ENCODE results near the gene UBALD1. TPM values are rescaled to one million over a fixed set of nuclear protein-coding genes. Genes with fewer than 3 reads are reported as not detected.

Gene UBALD1
- total and polyA plus RNA-seq, 9 of the 15 experiments (the other 6 are each of a cell fraction or from before 2014, with no cell fraction given), result 1.3 to 38.0 (median 6.2) TPM; not detected in 2

DNA sequence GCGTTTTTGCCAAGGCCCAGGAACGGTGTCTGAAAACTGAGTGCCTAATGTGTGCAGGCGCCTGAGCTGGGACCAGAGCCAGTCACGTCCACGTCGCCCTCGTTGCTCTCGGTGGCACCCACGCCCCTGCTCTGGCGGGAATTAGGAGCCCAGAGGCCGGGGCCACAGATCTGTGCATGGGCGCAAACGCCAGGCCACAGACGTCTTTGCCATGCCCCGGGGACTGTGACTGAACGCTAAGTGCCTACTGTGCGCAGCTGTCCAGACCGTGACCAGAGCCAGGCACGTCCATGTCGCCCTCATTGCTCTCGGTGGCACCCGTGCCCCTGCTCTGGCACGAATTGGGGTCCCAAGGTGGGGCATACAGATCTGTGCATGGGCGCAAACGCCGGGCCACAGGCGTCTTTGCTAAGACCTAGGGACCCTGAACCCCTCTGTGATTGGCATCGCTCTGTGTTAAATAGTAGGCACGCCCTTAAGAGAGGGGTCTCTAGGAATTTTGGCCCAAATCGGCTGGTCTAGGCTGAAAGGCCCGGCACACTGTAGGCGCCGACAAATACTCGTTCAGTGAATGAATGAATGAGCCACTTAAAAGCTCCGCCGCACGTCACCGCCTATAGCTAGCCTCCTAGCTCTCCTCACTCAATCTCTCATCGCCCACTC, 827 bp upstream of the UBALD1 start (continued):
- TF ChIP-seq, protein P1, sequence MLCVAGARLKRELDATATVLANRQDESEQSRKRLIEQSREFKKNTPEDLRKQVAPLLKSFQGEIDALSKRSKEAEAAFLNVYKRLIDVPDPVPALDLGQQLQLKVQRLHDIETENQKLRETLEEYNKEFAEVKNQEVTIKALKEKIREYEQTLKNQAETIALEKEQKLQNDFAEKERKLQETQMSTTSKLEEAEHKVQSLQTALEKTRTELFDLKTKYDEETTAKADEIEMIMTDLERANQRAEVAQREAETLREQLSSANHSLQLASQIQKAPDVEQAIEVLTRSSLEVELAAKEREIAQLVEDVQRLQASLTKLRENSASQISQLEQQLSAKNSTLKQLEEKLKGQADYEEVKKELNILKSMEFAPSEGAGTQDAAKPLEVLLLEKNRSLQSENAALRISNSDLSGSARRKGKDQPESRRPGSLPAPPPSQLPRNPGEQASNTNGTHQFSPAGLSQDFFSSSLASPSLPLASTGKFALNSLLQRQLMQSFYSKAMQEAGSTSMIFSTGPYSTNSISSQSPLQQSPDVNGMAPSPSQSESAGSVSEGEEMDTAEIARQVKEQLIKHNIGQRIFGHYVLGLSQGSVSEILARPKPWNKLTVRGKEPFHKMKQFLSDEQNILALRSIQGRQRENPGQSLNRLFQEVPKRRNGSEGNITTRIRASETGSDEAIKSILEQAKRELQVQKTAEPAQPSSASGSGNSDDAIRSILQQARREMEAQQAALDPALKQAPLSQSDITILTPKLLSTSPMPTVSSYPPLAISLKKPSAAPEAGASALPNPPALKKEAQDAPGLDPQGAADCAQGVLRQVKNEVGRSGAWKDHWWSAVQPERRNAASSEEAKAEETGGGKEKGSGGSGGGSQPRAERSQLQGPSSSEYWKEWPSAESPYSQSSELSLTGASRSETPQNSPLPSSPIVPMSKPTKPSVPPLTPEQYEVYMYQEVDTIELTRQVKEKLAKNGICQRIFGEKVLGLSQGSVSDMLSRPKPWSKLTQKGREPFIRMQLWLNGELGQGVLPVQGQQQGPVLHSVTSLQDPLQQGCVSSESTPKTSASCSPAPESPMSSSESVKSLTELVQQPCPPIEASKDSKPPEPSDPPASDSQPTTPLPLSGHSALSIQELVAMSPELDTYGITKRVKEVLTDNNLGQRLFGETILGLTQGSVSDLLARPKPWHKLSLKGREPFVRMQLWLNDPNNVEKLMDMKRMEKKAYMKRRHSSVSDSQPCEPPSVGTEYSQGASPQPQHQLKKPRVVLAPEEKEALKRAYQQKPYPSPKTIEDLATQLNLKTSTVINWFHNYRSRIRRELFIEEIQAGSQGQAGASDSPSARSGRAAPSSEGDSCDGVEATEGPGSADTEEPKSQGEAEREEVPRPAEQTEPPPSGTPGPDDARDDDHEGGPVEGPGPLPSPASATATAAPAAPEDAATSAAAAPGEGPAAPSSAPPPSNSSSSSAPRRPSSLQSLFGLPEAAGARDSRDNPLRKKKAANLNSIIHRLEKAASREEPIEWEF (CRISPR knock-in tag; IDR thresholded peaks at IDR 0.05), result 0 out of 2 replicates have a peak, but pooled peaks have one; percentile 8
- TF ChIP-seq BRD9 (IDR thresholded peaks at IDR 0.05; ENCODE audit: low read depth, partially characterized antibody) (peak; percentile 68), SRSF1 (IDR thresholded peaks at IDR 0.05; ENCODE audit: low read depth, low read length) (no peak), STAG1 (CRISPR knock-in tag; IDR thresholded peaks at IDR 0.05; ENCODE audit: borderline replicate concordance) (0 out of 2 replicates have a peak, but pooled peaks have one; percentile 29), HDAC8 (tag; IDR thresholded peaks at IDR 0.05) (peak; percentile 48; the same call in 1 of the 2 replicates), PHF20 (IDR thresholded peaks at IDR 0.05; ENCODE audit: partially characterized antibody) (no peak), ZNF24 (IDR thresholded peaks at IDR 0.05) (peak; percentile 98)
- TF ChIP-seq, protein P2, sequence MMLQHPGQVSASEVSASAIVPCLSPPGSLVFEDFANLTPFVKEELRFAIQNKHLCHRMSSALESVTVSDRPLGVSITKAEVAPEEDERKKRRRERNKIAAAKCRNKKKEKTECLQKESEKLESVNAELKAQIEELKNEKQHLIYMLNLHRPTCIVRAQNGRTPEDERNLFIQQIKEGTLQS (IDR thresholded peaks at IDR 0.05), result no peak
- TF ChIP-seq, protein P2 (CRISPR knock-in tag; conservative IDR thresholded peaks at IDR 0.05), result 0 out of 2 replicates have a peak, but pooled peaks have one; percentile 20
